Stimulated activated CD4-positive, alpha-beta T cell treated with anti-CD3 and anti-CD28 coated beads, Interleukin-2, amount 100 ng/mL, for 24 hours (primary cell): ENCODE measurements around the gene TUBAL3.

Source experiments
- DNase-seq, 2 donors: peaks; one replicate each; pipeline ENCODE4 v3.0.0-alpha.2; 2020

Gene TUBAL3

DNA sequence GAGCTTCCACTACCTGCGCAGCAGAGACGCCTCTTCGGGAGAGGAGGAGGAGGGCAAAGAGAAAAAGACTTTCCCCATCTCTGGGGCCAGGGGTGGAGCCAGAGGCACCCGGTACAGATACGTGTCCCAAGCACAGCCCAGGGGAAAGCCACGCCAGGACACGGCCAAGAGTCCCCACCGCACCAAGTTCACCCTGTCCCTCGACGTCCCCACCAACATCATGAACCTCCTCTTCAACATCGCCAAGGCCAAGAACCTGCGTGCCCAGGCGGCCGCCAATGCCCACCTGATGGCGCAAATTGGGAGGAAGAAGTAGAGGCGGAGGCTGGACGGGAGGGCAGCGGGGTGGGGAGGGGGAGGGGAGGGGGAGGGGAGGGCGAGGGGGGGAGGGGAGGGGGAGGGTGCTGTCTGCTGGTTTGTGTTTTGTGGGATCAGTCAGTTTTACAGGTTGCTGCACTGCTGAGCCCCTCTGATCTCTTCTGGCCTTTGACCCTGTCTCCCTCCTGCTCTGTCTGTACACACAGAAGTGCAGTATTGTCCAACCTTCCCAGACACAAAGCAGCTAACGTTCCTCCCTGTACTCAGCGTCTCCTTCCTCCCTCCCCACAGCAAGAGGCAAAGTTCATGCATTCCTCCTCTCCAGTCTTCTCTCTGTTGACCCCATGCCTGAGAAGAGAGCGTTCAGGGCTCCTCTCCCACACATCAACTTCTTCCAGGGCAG is 30.6 kb downstream of the TUBAL3 start:
- no peak for DNase-seq

DNA sequence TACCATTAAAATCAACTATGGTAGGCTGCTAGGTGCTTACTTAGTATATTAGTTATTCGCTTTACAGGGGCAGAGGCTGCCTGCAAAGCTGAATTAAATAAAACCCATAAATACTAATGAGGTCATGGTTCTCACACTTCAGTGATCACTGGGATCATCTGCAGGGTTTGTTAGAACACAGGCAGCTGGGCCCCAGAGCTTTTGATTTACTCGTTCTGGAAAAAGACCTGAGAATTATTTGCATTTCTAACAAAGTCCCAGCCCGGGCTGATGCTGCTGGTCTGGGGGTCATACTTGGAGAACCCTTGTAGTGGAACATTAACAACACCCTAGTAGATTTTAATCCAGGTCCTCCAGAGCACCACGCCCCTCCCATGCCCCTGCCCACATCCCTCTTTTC is 31.3 kb downstream of the TUBAL3 start:
- DNase-seq = no peak

DNA sequence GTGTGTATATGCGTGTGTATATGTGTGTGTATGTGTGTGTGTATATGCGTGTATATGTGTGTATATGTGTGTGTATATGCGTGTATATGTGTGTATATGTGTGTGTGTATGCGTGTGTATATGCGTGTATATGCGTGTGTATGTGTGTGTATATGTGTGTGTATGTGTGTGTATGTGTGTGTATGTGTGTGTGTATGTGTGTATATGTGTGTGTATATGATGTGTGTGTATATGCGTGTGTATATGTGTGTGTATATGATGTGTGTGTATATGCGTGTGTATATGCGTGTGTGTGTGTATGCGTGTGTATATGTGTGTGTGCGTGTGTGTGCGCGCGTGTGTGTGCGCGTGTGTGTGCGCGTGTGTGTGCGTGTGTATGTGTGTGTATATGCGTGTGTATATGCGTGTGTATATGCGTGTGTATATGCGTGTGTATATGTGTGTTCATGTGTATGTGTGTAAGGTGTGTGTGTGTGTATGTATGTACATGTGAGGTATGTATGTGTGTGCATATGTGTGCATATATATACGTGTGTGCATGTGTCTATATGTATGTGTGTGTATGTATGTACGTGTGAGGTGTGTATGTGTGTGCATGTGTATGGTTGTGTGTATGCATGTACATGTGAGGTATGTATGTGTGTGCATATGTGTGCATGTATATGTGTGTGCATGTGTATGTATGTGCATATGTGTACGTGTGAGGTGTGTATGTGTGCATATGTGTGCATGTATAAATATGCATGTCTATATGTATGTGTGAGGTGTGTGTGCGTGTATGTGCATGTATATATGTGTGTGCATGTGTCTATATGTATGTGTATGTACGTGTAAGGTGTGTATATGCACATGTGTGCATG is 33.9 kb downstream of the TUBAL3 start:
- DNase-seq = no peak

GRCh38 chr10:5369362-5370158 is 35.1 kb downstream of the TUBAL3 start:
- no peak for DNase-seq

DNA sequence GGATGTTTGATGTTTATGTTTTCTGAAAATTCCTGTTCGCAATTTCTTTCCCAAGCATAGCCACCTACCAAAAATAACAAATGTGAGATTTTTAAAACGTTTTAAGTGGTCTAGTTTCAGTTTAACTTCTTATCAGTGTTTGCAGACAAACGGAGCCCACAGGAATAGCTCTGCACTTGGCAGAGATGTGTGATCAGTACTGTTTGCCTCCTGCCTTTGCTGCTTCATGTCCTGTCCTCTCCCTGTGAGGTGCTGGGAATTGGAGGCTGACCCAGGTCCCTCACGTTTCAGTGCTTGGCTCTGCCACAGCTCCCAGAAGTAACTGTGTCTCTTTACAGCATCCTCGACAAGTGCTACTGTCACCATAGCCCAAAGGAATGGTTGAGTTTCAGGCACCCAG is 38.7 kb downstream of the TUBAL3 start:
- no peak for DNase-seq

GRCh38 chr10:5364890-5365338 is 39.7 kb downstream of the TUBAL3 start, which contains the start of gene UCN3:
TSS of gene UCN3 (plus strand) at chr10:5364966. CDS start at chr10:5373721, 8,755 bp downstream.
- DNase-seq = no peak

DNA sequence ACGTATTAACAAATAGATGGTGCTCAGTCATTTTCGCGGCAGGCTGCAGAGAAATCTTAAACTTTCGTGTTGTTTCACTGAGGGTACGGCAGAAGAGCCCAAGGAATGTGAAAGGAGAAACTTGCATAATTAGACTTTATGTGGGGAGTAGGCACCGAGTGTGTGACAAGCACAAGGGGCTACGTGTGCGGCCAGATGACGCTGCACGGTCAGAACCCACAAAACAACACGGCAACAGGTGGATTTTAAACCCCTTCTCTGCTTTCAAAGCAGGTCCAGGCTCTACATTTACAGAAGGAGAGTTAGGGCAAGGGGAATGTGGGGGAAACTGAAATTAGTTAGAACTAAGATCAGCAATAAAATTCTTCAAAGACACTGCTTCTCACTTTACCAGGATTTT is 40.3 kb downstream of the TUBAL3 start:
- DNase-seq = no peak

GRCh38 chr10:5362873-5363272 is 41.8 kb downstream of the TUBAL3 start:
- no peak for DNase-seq

DNA sequence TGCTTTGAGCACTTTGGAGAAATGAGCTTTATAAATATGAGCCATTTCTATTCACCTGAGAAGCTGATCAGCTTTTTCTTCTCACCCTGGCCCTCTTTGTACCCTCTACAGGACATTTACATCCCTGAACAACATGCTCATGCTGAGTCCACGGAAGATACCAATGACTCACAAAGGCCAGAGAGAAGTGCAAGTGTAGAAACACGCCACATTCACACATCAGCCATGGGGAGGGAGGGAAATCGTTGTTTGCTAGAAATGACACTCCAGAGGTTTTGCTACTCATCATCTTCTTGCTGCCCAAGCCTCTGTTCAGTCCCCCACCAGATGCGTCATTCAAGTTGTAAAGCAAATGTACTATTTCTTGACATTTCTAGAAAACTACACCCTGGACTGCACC is 42.7 kb downstream of the TUBAL3 start:
- DNase-seq = no peak

GRCh38 chr10:5360318-5360915 is 44.2 kb downstream of the TUBAL3 start:
- no peak for DNase-seq

- DNase-seq = no peak
Observed at GRCh38 chr10:5356302-5356763, 48.3 kb downstream of the TUBAL3 start.

DNA sequence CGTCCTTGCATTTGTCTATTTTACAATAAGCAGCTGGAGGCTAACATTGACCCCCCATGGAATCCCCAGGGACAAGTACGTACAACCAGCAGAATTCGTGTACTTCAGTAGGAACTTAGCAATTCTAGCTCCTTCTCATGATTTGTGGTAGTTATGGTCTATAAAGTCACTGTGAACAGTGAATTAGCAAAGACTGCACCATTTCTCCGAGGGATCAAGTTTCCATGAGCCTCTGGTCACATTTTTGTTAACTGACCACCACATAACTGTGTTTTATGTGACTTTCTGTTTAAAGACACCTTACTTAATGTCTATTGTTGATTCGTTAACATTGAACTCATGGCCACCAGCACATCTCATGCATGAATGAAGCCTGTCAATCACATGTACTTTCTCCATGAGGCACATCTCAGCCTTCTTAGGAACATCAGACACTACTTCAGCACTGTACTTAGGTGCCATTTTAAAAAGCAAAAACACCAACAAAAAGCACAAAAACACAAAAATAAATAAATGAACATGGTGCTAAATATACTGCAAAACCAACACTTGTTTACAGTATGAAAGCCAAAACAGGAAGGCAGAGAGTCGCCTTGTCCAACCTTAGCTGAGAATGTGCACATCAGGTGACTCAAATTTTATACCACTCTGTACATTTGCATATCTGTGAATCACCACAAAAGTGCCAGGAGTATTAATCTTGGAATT is 48.9 kb downstream of the TUBAL3 start:
- no peak for DNase-seq

DNA sequence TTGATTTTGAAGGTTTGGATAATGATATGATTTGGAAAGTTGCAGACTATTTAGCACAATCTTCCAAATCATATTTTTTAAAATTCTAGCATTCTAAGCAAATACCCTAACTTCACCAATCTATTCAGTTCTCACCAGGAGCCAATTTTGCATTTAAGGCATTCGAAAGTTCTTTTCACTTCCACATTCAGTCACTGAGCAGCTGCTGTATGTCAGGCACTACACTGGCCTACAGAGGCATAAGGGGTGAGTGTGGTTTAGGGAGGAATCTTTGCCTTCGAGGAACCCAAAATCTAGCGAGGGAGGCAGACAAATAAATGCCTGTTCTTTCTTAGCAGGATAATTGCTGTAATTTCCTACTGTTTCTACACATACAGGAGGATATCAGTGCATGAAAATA is 50.6 kb downstream of the TUBAL3 start:
- no peak for DNase-seq

DNA sequence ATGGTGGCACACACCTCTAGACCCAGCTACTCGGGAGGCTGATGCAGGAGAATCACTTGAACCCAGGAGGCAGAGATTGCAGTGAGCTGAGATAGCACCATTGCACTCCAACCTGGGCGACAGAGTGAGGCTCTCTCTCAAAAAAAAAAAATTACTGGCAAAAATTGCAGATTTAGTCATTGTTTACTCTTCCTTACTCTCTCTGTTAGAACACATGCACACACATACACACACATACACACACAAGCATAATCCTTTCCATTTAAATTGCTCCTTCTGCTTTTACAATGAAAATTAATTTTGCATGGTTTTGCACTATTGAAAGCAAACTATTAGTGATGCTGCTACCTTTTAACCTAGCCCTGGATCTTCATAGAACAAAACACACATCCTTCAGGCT is 55.3 kb downstream of the TUBAL3 start:
- DNase-seq = no peak

DNA sequence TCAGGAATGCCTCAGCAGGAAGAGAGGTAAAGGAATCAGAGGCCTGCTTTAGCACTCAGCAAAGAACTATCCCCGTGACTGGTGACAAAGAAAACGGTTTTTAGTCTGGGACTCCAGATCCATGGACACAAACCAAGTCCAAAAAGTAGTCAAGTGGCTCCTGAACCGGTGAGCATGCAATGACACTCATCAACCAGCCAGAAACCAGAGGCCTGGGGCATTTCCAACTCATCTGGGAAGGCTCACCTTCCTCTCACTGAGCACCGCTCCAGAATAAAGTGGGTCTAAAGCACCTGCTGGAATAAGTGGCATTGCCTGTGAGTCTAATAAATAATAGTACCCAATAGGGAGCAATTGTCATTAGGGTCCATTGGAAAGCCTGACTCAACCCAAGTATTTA is 57.7 kb downstream of the TUBAL3 start:
- DNase-seq = no peak

GRCh38 chr10:5344746-5345145 is 59.9 kb downstream of the TUBAL3 start:
- no peak for DNase-seq

- no peak for DNase-seq
Observed at GRCh38 chr10:5343979-5344378, 60.6 kb downstream of the TUBAL3 start.

DNA sequence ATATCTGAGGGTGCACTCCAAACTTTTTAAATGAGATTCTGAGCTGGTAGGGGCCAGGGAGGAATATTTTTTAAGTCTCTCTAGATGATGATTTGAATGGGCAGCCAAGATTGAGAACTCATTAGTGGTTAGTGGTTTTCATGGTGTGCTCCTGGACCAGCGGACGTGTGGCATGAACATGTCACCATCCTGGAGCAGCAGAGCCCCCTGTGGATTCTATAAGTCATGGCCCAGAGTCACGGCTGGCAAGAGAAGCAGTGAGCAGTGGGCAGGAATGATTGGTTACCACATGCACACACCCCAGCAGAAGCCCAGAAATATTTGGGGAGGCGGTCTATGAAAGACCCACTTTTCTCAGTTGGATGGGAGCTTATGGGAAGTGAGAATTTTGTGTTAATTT is 61.1 kb downstream of the TUBAL3 start:
- no peak for DNase-seq
